ENCODE data around the gene CAMK1G. TPM values are rescaled to one million over a fixed set of nuclear protein-coding genes. Genes with fewer than 3 reads are reported as not detected.

The CAMK1G gene
- total and polyA plus RNA-seq, 9 of the 15 experiments (the other 6 are each of a cell fraction or from before 2014, with no cell fraction given), result not detected

DNA sequence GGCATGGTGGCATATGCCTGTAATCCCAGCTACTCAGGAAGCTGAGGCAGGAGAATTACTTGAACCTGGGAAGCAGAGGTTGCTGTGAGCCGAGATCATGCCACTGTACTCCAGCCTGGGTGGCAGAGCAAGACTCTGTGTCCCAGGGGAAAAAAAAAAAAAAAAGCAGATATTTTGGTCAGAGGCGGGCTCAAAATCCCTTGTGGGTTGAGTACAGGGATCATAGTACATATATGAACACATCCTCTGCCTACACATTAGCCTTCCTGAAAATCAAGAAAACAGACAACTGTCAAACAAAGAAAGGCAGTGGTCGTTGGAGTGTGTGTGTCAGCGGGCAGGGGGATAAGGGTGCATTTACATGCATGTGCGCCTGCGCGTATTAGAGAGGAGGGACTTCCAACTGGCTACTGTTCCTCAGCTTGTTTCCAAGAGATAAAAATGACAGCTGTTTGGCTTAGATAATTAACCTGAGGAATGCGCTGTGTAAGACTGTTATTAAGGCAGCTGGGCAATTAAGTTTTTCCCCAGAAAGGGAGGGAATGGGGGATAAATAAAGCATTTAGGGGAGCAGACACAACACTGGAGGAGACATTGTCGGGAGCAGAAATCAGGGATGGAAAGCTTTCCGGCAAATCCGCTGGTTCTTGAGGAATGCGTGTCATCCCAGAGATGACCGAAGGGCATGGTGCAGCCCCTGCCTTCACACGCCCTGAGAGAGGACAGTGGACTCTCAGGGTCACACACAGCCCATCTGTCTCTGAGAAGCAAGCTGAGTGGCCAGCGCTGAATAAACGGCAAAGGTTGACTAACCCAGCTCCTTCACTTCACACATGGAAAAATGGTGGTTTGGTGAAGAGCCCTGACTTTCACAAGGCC, 62.3 kb downstream of the CAMK1G start (continued):
- TF ChIP-seq, protein P1, sequence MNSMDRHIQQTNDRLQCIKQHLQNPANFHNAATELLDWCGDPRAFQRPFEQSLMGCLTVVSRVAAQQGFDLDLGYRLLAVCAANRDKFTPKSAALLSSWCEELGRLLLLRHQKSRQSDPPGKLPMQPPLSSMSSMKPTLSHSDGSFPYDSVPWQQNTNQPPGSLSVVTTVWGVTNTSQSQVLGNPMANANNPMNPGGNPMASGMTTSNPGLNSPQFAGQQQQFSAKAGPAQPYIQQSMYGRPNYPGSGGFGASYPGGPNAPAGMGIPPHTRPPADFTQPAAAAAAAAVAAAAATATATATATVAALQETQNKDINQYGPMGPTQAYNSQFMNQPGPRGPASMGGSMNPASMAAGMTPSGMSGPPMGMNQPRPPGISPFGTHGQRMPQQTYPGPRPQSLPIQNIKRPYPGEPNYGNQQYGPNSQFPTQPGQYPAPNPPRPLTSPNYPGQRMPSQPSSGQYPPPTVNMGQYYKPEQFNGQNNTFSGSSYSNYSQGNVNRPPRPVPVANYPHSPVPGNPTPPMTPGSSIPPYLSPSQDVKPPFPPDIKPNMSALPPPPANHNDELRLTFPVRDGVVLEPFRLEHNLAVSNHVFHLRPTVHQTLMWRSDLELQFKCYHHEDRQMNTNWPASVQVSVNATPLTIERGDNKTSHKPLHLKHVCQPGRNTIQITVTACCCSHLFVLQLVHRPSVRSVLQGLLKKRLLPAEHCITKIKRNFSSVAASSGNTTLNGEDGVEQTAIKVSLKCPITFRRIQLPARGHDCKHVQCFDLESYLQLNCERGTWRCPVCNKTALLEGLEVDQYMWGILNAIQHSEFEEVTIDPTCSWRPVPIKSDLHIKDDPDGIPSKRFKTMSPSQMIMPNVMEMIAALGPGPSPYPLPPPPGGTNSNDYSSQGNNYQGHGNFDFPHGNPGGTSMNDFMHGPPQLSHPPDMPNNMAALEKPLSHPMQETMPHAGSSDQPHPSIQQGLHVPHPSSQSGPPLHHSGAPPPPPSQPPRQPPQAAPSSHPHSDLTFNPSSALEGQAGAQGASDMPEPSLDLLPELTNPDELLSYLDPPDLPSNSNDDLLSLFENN (IDR thresholded peaks at IDR 0.05; ENCODE audit: low read depth in 2 of 2, low read length in 2 of 2), result peak in 1 of 2 experiments; percentile 79; a peak in 2 of 4 replicates
- TF ChIP-seq, protein P2, sequence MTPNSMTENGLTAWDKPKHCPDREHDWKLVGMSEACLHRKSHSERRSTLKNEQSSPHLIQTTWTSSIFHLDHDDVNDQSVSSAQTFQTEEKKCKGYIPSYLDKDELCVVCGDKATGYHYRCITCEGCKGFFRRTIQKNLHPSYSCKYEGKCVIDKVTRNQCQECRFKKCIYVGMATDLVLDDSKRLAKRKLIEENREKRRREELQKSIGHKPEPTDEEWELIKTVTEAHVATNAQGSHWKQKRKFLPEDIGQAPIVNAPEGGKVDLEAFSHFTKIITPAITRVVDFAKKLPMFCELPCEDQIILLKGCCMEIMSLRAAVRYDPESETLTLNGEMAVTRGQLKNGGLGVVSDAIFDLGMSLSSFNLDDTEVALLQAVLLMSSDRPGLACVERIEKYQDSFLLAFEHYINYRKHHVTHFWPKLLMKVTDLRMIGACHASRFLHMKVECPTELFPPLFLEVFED (CRISPR knock-in tag; conservative IDR thresholded peaks at IDR 0.05), result no peak
- TF ChIP-seq RFX7 (CRISPR knock-in tag; IDR thresholded peaks at IDR 0.05), result no peak
- TF ChIP-seq, protein P3, sequence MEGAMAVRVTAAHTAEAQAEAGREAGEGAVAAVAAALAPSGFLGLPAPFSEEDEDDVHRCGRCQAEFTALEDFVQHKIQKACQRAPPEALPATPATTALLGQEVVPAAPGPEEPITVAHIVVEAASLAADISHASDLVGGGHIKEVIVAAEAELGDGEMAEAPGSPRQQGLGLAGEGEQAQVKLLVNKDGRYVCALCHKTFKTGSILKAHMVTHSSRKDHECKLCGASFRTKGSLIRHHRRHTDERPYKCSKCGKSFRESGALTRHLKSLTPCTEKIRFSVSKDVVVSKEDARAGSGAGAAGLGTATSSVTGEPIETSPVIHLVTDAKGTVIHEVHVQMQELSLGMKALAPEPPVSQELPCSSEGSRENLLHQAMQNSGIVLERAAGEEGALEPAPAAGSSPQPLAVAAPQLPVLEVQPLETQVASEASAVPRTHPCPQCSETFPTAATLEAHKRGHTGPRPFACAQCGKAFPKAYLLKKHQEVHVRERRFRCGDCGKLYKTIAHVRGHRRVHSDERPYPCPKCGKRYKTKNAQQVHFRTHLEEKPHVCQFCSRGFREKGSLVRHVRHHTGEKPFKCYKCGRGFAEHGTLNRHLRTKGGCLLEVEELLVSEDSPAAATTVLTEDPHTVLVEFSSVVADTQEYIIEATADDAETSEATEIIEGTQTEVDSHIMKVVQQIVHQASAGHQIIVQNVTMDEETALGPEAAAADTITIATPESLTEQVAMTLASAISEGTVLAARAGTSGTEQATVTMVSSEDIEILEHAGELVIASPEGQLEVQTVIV (CRISPR knock-in tag; IDR thresholded peaks at IDR 0.05; ENCODE audit: borderline replicate concordance), result no peak
- TF ChIP-seq, protein P4, sequence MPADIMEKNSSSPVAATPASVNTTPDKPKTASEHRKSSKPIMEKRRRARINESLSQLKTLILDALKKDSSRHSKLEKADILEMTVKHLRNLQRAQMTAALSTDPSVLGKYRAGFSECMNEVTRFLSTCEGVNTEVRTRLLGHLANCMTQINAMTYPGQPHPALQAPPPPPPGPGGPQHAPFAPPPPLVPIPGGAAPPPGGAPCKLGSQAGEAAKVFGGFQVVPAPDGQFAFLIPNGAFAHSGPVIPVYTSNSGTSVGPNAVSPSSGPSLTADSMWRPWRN (IDR thresholded peaks at IDR 0.05; ENCODE audit: low read depth), result 0 out of 2 replicates have a peak, but pooled peaks have one; percentile 40
- TF ChIP-seq BRF1 (IDR thresholded peaks at IDR 0.05; ENCODE audit: borderline replicate concordance, extremely low read depth, insufficient read length), result no peak
- TF ChIP-seq PHF20 (IDR thresholded peaks at IDR 0.05; ENCODE audit: partially characterized antibody), result no peak
- TF ChIP-seq SIRT6 (IDR thresholded peaks at IDR 0.05; ENCODE audit: low read depth, low read length), result no peak
- no peak for TF ChIP-seq SUPT5H (IDR thresholded peaks at IDR 0.05)
- TF ChIP-seq SIX5 (IDR thresholded peaks at IDR 0.05; ENCODE audit: borderline replicate concordance in 1 of 2, insufficient read depth in 1 of 2, low read depth in 1 of 2, low read length in 2 of 2), result no peak
- TF ChIP-seq POLR2AphosphoS2 (IDR thresholded peaks at IDR 0.05; ENCODE audit: low read length), result no peak
- no peak for TF ChIP-seq ZNF77 (CRISPR knock-in tag; IDR thresholded peaks at IDR 0.05)
- TF ChIP-seq HDAC2 (IDR thresholded peaks at IDR 0.05), result peak; percentile 83
- TF ChIP-seq ILF3 (IDR thresholded peaks at IDR 0.05; ENCODE audit: borderline replicate concordance), result no peak
- TF ChIP-seq ARID1B (IDR thresholded peaks at IDR 0.05), result peak; percentile 98
- TF ChIP-seq ZNF24 (IDR thresholded peaks at IDR 0.05), result no peak
- TF ChIP-seq, protein P5, sequence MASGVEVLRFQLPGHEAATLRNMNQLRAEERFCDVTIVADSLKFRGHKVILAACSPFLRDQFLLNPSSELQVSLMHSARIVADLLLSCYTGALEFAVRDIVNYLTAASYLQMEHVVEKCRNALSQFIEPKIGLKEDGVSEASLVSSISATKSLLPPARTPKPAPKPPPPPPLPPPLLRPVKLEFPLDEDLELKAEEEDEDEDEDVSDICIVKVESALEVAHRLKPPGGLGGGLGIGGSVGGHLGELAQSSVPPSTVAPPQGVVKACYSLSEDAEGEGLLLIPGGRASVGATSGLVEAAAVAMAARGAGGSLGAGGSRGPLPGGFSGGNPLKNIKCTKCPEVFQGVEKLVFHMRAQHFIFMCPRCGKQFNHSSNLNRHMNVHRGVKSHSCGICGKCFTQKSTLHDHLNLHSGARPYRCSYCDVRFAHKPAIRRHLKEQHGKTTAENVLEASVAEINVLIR (CRISPR knock-in tag; IDR thresholded peaks at IDR 0.05), result 0 out of 2 replicates have a peak, but pooled peaks have one; percentile 10
- TF ChIP-seq MTA3 (IDR thresholded peaks at IDR 0.05; ENCODE audit: borderline replicate concordance), result peak; percentile 37; the same call in 1 of the 2 replicates
